D721Med (cell line): Measurements from ENCODE around the gene VWA5B1.

Source experiments
- DNase-seq: peaks from one replicate; pipeline ENCODE4 v3.0.0; 2011; ENCODE audit warnings: low spot score; ENCODE audit not compliant: insufficient read length
- FAIRE-seq: peaks from 2 replicates; lab custom pipeline; 2011; peaks lifted over from hg19 to GRCh38; lab: Jason Lieb, UNC
- CTCF ChIP-seq: IDR thresholded peaks from 2 replicates; pipeline ENCODE4 v1.5.1; 2012; ENCODE audit warnings: mild to moderate bottlenecking, control low read depth; ENCODE audit not compliant: insufficient read depth; ENCODE audit errors: missing control alignments

Gene VWA5B1

GRCh38 chr1:20290624-20291597 lies at the start of gene VWA5B1:
Gene VWA5B1 (plus strand): TSS chr1:20290875. CDS start chr1:20310602, 19,727 bp downstream.
- DNase-seq (no peak), FAIRE-seq (no peak)
- no peak for TF ChIP-seq CTCF

GRCh38 chr1:20242890-20243479 lies 47.7 kb upstream of the VWA5B1 start:
- TF ChIP-seq CTCF, result no peak
- no peak for FAIRE-seq

DNA sequence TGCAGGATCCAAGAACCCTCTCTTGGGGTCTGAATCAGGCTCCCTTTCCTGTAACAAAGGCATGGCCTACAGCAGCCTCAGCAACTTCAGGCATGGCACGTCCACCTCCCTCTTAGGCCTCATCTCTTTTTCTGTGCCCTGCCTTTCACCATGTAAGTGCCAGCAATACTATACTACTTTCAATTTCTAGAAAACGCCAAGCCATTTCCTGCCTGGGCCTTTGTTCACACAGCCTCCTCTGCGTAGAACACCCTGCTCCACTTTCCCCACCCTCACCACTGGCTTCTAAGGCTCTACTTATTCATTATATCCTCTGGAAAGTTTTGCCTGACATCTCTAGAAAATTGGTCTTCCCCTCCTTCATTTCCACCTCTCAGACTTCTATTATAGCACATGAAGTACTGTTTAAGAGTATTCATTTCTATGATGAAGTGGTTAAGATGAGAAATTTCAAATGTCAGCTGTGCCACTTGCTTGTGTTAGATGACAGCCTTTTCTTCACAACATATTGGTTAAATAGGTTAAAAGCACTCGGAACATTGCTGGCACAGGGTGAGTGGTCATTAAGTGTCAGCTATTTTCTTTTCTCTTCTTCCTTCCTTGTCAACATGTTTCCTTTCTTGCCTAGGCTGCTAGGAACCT lies 41.6 kb upstream of the VWA5B1 start:
- FAIRE-seq (no peak), DNase-seq (no peak)
- no peak for TF ChIP-seq CTCF

More at GRCh38 chr1:20242890-20243479, 47.7 kb upstream of the VWA5B1 start:
- DNase-seq, result no peak

GRCh38 chr1:20250340-20250989 lies 40.2 kb upstream of the VWA5B1 start:
- FAIRE-seq, result no peak
- DNase-seq, result no peak
- TF ChIP-seq CTCF, result no peak

DNA sequence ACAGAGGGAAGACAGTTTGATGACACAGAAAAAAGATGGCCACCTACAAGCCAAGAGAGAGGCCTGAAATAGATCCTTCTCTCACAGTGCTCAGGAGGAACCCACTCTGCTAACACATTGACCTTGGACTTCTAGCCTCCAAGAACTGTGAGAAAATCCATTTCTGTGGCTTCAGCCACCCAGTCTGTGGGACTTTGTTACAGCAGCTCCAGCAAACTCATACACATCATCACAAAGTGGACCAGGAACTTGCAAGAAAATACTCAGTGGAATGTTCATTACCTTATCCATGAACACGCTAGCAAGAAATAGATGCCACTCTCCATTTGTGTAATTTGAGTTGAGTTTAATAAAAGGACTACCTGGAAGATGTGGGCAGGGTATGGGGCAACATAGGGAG lies 38.1 kb upstream of the VWA5B1 start:
- TF ChIP-seq CTCF, result no peak
- DNase-seq, result no peak

DNA sequence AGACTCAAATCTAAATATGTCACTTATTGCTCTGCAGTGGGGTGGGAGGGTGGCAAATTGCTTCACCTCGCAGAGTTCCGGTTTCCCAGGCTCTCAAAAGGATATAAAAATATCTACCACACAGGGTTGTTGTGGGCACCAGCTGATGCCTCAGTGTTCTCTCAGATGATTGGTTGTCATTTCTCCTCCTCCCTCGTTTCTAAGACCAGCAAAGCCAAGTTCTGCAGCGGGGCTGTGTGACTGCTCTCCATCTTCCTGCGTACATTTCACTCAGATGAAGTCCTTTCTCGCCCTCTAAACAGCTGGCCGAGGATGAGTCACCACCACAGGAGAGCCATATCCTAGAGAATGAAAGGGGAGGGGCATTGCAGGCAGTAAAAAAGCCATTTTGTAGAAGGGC lies 35.0 kb upstream of the VWA5B1 start:
- no peak for TF ChIP-seq CTCF
- FAIRE-seq (no peak), DNase-seq (no peak)

More for the DNA sequence above, 38.1 kb upstream of the VWA5B1 start:
- FAIRE-seq, result no peak
